Brain microvascular endothelial cell (primary cell): ENCODE measurements around the gene CEACAM6.

ENCODE experiments used
- DNase-seq: peaks from one replicate; pipeline ENCODE4 v3.0.0-alpha.2; 2020
- H3K27ac ChIP-seq: fragments of 250-450 bp; sonication (Bioruptor Pico); 2 replicates; pipeline ENCODE4 v1.5.1; 2020; ENCODE audit warnings: mild to moderate bottlenecking, moderate library complexity
- H3K27me3 ChIP-seq: fragments of 250-450 bp; sonication (Bioruptor Pico); replicated peaks from 2 replicates; pipeline ENCODE4 v1.5.1; 2020; ENCODE audit warnings: mild to moderate bottlenecking
- H3K36me3 ChIP-seq: fragments of 250-450 bp; sonication (Bioruptor Pico); replicated peaks from 2 replicates; pipeline ENCODE4 v1.5.1; 2020; ENCODE audit warnings: mild to moderate bottlenecking
- H3K4me3 ChIP-seq: 2 replicates; pipeline ENCODE4 v1.5.1; 2011; ENCODE audit warnings: low read depth, mild to moderate bottlenecking, control low read depth, low read length, moderate library complexity
- in situ Hi-C: cut with HindIII; loops from 2 replicates; pipeline ENCODE4 v1.10.0; 2017; ENCODE audit warnings: low sequenced_read_pairs, low pct_ligation_motif_present
- TF ChIP-seq, protein P1 (sequence below): IDR thresholded peaks from 2 replicates; pipeline ENCODE4 v1.5.1; 2011; ENCODE audit warnings: low read depth, mild to moderate bottlenecking, moderate library complexity, low read length, control low read depth, inconsistent platforms; ENCODE audit errors: missing control alignments

CEACAM6 gene

DNA sequence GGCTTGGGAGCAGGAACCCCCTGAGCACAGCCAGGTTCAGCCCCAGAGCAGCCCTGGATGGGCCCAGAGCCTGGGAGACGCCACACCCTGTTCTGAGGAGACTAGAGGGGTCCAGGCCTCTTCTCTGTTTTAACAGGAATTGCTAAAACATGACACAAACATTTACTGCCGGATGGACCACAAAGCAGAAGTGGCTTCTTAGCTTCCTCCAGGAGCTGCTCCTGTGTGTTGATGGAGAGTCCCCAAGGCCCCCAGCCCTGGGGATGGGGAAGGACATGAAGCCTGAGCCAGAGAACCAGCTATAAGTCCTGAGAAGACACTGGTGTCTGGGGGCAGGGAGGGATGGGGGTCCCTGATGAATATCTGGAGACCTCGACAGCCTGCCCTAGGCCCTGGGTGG, 55.7 kb downstream of the CEACAM6 start:
- Histone ChIP-seq H3K36me3 (no peaks in the 10 kb centered on the region), H3K27me3 (no peaks in the 10 kb centered on the region), H3K27ac (no peak overlapping the region), H3K4me3 (no peak overlapping the region)
- no peak for DNase-seq
- in situ Hi-C loops, result no loop called here
- TF ChIP-seq, protein P1, sequence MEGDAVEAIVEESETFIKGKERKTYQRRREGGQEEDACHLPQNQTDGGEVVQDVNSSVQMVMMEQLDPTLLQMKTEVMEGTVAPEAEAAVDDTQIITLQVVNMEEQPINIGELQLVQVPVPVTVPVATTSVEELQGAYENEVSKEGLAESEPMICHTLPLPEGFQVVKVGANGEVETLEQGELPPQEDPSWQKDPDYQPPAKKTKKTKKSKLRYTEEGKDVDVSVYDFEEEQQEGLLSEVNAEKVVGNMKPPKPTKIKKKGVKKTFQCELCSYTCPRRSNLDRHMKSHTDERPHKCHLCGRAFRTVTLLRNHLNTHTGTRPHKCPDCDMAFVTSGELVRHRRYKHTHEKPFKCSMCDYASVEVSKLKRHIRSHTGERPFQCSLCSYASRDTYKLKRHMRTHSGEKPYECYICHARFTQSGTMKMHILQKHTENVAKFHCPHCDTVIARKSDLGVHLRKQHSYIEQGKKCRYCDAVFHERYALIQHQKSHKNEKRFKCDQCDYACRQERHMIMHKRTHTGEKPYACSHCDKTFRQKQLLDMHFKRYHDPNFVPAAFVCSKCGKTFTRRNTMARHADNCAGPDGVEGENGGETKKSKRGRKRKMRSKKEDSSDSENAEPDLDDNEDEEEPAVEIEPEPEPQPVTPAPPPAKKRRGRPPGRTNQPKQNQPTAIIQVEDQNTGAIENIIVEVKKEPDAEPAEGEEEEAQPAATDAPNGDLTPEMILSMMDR, result no peak

DNA sequence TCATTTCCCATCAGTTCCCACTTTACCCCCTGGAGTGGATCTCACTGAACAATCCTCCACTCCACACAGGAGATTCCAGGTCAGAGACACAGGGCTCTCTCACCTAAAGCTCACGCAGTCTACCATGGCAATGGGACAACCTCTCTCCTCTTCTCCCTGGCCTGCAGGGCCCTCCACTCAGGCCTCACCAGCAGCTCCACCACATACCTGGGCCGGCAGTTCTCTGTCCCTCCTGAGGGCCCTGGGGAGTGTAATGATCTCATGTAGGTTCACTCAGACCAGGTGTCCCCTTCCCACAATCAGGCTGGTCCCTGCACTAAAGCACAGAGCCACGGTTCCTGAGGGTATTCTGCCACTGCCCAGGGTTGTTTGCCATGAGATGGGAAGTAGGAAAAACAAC, 56.7 kb downstream of the CEACAM6 start:
- H3K27me3 ChIP-seq, result no peaks in the 10 kb centered on the region
- H3K4me3 ChIP-seq, result no peak overlapping the region
- no peak for DNase-seq
- in situ Hi-C loops, result no loop called here
- no peak overlapping the region for H3K27ac ChIP-seq
- no peaks in the 10 kb centered on the region for H3K36me3 ChIP-seq
- TF ChIP-seq, protein P1, result no peak

DNA sequence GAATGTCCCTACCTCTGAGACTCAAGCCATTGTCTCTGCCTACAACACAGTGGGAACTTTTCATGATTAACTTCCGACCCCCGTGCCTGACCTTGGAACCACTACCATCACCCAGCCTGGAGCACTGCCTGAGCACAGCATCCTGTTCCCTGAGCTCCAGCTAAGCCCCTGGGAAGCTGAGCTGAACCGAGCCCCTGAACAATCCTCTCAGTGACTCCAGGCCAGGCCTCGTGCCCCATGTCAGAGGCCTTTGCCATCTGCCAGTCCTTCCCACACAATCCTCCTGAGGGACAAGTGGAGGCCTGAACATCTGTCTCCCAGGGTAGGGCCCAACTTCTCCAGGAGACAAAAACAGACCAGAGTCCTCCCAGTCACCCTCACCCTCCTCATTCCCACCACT, 58.6 kb downstream of the CEACAM6 start:
- DNase-seq, result no peak
- H3K4me3 ChIP-seq, result no peak overlapping the region
- no peak overlapping the region for H3K27ac ChIP-seq
- TF ChIP-seq, protein P1, result no peak
- H3K27me3 ChIP-seq, result no peaks in the 10 kb centered on the region
- no peaks in the 10 kb centered on the region for H3K36me3 ChIP-seq
- in situ Hi-C loops, result no loop called here

DNA sequence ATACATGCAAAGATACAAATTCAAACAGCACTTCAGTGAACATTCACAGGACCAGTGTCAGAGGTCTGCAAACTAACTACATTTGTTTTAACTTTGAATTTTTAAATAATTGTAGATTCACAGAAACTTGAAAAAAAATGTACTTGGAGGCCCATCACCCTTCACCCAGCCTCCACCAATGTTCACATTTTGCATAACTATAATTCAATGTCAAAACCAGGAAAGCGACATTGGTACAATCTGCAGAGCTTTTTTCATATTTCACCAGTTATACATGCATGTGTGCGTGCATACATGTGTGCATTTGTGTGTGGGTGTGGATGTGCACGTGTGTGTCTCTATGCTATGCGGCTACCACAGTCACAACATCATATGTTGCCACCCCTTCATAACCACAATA, 60.0 kb downstream of the CEACAM6 start:
- H3K27ac ChIP-seq, result no peak overlapping the region
- H3K36me3 ChIP-seq, result no peaks in the 10 kb centered on the region
- H3K4me3 ChIP-seq, result no peak overlapping the region
- in situ Hi-C loops, result no loop called here
- no peak for DNase-seq
- TF ChIP-seq, protein P1, result no peak
- no peaks in the 10 kb centered on the region for H3K27me3 ChIP-seq

DNA sequence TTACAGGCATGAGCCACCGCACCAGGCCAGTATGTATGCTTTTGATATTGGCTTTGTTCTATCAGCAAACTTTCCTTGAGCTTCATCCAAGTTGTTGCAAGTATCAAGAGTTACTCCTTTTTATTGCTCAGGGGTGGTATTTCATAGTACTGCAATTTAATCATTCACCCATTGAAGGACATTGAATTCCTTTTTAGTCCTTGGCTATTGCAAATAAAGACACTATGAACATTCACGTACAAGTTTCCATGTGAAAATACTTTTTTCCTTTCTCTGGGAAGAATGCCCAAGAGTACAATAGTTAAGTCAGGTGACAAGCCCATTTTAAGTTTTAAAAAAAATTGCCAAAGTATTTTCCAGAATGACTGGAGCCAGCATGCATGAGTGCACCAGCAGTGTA, 61.4 kb downstream of the CEACAM6 start:
- TF ChIP-seq, protein P1, result no peak
- DNase-seq, result no peak
- in situ Hi-C loops, result no loop called here

DNA sequence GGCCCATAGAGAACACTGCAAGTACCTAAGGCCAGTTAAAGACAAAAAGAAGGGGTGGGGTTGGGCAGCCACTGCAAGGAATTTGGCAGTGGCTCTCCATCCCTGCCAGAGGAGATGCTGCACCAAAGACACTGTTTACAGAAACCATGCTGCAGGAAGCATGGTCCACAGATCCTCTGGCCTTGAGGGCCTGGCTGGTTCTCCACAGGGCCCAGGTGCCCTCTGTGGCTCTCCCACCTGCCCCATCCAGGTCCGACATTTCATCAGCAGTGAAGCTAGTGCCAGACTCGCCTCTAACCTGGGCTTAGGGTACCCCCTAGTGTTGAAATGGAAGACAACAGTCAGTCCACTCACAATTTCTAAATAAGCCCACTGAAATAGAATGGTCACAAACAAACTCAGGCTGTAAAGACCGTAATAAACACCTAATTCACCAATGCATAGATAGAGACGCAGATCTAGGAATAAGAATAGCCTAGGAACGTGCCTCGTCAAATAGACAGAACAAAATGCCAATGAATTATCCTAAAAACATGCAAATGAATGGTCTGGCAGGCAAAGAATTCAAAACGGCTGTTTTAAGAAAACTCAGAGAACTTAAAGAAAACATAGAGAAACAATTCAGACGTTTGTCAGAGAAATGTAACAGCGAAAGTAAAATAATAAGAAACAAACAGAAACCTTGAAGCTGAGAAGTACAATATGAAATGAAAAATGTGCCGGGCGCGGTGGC, 65.8 kb downstream of the CEACAM6 start:
- Histone ChIP-seq H3K27ac (no peak overlapping the region), H3K27me3 (no peaks in the 10 kb centered on the region), H3K4me3 (no peak overlapping the region), H3K36me3 (no peaks in the 10 kb centered on the region)
- TF ChIP-seq, protein P1, result peak; percentile 63
- in situ Hi-C loops, result no loop called here
- peak; percentile 17 for DNase-seq

More for the DNA sequence above, 61.4 kb downstream of the CEACAM6 start:
- H3K27me3 ChIP-seq, result no peaks in the 10 kb centered on the region
- H3K4me3 ChIP-seq, result no peak overlapping the region
- H3K36me3 ChIP-seq, result no peaks in the 10 kb centered on the region
- H3K27ac ChIP-seq, result no peak overlapping the region
